HK-2 (cell line): ENCODE measurements around the gene SLC39A11.
"Not testable (repeated sequence)": the region's sequence is repeated elsewhere in the genome, so short reads cannot be mapped to it uniquely, and the experiment has no call there.

Source experiments
- DNase-seq: peaks from one replicate; pipeline ENCODE4 v3.0.0-alpha.2; 2018; ENCODE audit not compliant: unreplicated experiment

SLC39A11 gene

GRCh38 chr17:72833128-72833765 is 259.2 kb downstream of the SLC39A11 start:
- no peak for DNase-seq

- DNase-seq, result no peak
These were observed 260.2 kb downstream of the SLC39A11 start for GRCh38 chr17:72832306-72832705.

- DNase-seq, result no peak
These were observed 262.6 kb downstream of the SLC39A11 start for GRCh38 chr17:72829883-72830282.

GRCh38 chr17:72826602-72827001 is 265.9 kb downstream of the SLC39A11 start:
- DNase-seq, result no peak

GRCh38 chr17:72826059-72826458 is 266.4 kb downstream of the SLC39A11 start:
- not testable (repeated sequence) for DNase-seq

- DNase-seq, result no peak
These were observed 267.3 kb downstream of the SLC39A11 start for GRCh38 chr17:72825218-72825617.

- DNase-seq, result not testable (repeated sequence)
These were observed 268.2 kb downstream of the SLC39A11 start for GRCh38 chr17:72824267-72824666.

GRCh38 chr17:72822358-72823023 is 270.0 kb downstream of the SLC39A11 start:
- DNase-seq, result no peak

GRCh38 chr17:72816406-72816805 is 276.1 kb downstream of the SLC39A11 start:
- DNase-seq, result no peak

- DNase-seq, result no peak
These were observed 279.0 kb downstream of the SLC39A11 start for GRCh38 chr17:72813481-72813880.

GRCh38 chr17:72812823-72813222 is 279.7 kb downstream of the SLC39A11 start:
- no peak for DNase-seq

GRCh38 chr17:72811976-72812687 is 280.4 kb downstream of the SLC39A11 start:
- DNase-seq, result no peak

GRCh38 chr17:72810991-72811508 is 281.4 kb downstream of the SLC39A11 start:
- DNase-seq, result no peak

GRCh38 chr17:72806011-72806410 is 286.5 kb downstream of the SLC39A11 start:
- DNase-seq, result no peak

GRCh38 chr17:72804949-72805707 is 287.4 kb downstream of the SLC39A11 start:
- DNase-seq, result no peak

- DNase-seq, result no peak
These were observed 289.8 kb downstream of the SLC39A11 start for GRCh38 chr17:72802726-72803125.

GRCh38 chr17:72797142-72797541 is 295.3 kb downstream of the SLC39A11 start:
- DNase-seq, result no peak

GRCh38 chr17:72795941-72796340 is 296.5 kb downstream of the SLC39A11 start:
- DNase-seq, result no peak

- DNase-seq, result no peak
These were observed 298.3 kb downstream of the SLC39A11 start for GRCh38 chr17:72794152-72794551.

- DNase-seq, result no peak
These were observed 299.7 kb downstream of the SLC39A11 start for GRCh38 chr17:72792771-72793170.

- DNase-seq, result no peak
These were observed 302.3 kb downstream of the SLC39A11 start for GRCh38 chr17:72790190-72790589.

- DNase-seq, result no peak
These were observed 302.8 kb downstream of the SLC39A11 start for GRCh38 chr17:72789711-72790110.
